ENCODE measurements around the gene C1orf226. TPM values are rescaled to one million over a fixed set of nuclear protein-coding genes. Genes with fewer than 3 reads are reported as not detected.

C1orf226 gene
- total RNA-seq, 1 donor from 2014 or later, result not detected

DNA sequence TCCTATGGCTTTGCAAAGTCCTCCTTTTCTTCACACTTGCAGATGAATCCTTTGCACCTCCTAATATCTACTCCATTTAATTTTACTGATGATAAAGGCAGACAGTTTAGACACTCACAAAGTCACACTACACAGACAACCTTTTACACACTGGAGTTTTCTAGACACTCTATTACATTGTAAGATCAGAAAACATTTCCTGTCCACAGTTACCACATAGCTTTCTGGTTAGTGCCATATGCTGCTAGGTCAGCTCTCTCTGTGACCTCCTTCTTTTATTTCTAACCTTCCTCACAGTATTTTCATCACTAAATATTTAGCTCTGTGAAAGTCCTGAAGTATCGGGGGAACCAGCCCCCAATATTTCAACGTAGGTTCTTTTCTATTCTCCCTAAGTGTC is 25.3 kb downstream of the C1orf226 start:
- no peak overlapping the region for H3K4me3 Mint-ChIP-seq
- ChIA-PET POLR2A (no interaction called here), CTCF (no interaction called here)
- H3K4me1 Mint-ChIP-seq, result no peaks in the 10 kb centered on the region
- no peak overlapping the region for H3K27ac Mint-ChIP-seq
- peaks cover 15% of the 10 kb centered on the region for H3K27me3 Mint-ChIP-seq
- TF ChIP-seq, protein P1, sequence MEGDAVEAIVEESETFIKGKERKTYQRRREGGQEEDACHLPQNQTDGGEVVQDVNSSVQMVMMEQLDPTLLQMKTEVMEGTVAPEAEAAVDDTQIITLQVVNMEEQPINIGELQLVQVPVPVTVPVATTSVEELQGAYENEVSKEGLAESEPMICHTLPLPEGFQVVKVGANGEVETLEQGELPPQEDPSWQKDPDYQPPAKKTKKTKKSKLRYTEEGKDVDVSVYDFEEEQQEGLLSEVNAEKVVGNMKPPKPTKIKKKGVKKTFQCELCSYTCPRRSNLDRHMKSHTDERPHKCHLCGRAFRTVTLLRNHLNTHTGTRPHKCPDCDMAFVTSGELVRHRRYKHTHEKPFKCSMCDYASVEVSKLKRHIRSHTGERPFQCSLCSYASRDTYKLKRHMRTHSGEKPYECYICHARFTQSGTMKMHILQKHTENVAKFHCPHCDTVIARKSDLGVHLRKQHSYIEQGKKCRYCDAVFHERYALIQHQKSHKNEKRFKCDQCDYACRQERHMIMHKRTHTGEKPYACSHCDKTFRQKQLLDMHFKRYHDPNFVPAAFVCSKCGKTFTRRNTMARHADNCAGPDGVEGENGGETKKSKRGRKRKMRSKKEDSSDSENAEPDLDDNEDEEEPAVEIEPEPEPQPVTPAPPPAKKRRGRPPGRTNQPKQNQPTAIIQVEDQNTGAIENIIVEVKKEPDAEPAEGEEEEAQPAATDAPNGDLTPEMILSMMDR (IDR thresholded peaks at IDR 0.05), result no peak
- DNase-seq (no peak), ATAC-seq (ENCODE audit: low read depth) (no peak)
- no peaks in the 10 kb centered on the region for H3K9me3 Mint-ChIP-seq
- intact Hi-C loops (cut with micrococcal nuclease), result no loop called here
- no peaks in the 10 kb centered on the region for H3K36me3 Mint-ChIP-seq (ENCODE audit: low read depth)

DNA sequence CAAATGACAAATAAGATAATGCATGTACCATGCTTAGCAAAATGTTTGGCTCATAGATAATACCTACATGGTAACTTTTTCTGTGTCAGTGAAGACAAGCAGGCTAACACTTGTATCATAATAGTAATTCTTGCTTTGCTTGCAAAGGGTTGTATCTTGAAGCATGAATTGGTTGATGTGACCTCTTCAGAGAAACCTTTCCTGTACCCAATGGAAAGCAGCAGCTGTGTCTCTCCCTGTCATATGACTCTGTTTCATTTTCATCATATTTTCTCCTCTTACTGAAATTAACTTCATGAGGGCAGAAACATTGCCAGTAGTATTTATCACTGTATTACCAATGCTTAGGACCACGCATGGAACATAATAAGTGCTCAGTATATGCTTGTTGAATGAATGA is 26.0 kb downstream of the C1orf226 start:
- Mint-ChIP-seq H3K4me1 (no peaks in the 10 kb centered on the region), H3K27ac (no peak overlapping the region), H3K4me3 (no peak overlapping the region), H3K36me3 (ENCODE audit: low read depth) (no peaks in the 10 kb centered on the region), H3K9me3 (no peaks in the 10 kb centered on the region), H3K27me3 (peaks cover 13% of the 10 kb centered on the region)
- ChIA-PET CTCF (no interaction called here), POLR2A (no interaction called here)
- ATAC-seq (ENCODE audit: low read depth), result no peak
- intact Hi-C loops (cut with micrococcal nuclease), result no loop called here
- TF ChIP-seq, protein P1 (IDR thresholded peaks at IDR 0.05), result no peak
- DNase-seq, result no peak

DNA sequence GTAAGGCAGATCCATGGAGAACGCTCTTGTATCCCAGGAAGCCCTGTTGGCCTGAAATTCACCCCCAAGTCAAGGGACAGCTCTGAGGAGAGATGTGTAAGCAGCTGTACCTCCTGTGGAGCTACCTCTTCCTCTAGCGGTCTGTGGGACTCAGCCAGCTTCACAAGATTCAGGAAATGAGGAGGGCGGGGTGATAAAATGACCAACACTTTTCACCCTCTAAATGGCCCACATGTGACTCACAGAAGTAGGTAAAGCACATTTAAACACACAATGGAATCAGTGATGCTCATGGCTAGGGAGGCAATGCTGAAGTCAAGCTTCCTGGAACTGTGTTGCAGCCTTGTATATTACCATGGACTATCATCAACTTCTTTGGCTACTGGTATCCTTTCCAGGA is 30.5 kb downstream of the C1orf226 start, which contains the start of gene SH2D1B:
Gene SH2D1B (minus strand): TSS at position 135 of the 400 bp plus-strand sequence. CDS start 120 bp downstream, at position 15.
- ATAC-seq (ENCODE audit: low read depth) (no peak), DNase-seq (no peak)
- Mint-ChIP-seq H3K36me3 (ENCODE audit: low read depth) (no peaks in the 10 kb centered on the region), H3K4me1 (no peaks in the 10 kb centered on the region), H3K27ac (no peak within 1 kb of the TSS), H3K27me3 (peaks cover 12% of the 10 kb centered on the region), H3K4me3 (no peak within 1 kb of the TSS), H3K9me3 (no peaks in the 10 kb centered on the region)
- TF ChIP-seq, protein P1 (IDR thresholded peaks at IDR 0.05), result no peak
- ChIA-PET CTCF (no interaction called here), POLR2A (no interaction called here)
- intact Hi-C loops (cut with micrococcal nuclease), result no loop called here

DNA sequence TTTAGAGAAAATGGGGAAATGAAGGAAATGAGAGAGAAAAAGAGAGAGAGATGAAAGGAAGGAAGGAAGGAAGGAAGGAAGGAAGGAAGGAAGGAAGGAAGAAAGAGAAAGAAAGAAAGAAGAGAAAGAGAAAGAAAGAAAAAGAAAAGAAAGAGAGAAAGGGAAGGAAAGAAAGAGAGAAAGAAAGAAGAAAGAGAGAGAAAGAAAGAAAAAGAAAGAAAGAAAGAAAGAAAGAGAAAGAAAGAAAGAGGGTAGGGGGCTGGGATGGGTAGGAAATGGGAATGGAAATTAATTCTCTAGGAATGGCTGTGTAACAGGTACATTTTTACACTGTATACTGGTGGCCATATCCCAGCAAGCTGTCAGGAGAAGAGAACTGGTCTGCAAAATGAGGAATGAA is 34.7 kb downstream of the C1orf226 start:
- TF ChIP-seq, protein P1 (IDR thresholded peaks at IDR 0.05), result no peak
- CTCF ChIA-PET, result no interaction called here
- intact Hi-C loops (cut with micrococcal nuclease), result no loop called here
- Mint-ChIP-seq H3K27me3 (peaks cover 12% of the 10 kb centered on the region), H3K4me1 (no peaks in the 10 kb centered on the region), H3K36me3 (ENCODE audit: low read depth) (no peaks in the 10 kb centered on the region), H3K4me3 (no peak overlapping the region), H3K9me3 (no peaks in the 10 kb centered on the region), H3K27ac (no peak overlapping the region)
- DNase-seq (no peak), ATAC-seq (ENCODE audit: low read depth) (no peak)
- POLR2A ChIA-PET, result no interaction called here

DNA sequence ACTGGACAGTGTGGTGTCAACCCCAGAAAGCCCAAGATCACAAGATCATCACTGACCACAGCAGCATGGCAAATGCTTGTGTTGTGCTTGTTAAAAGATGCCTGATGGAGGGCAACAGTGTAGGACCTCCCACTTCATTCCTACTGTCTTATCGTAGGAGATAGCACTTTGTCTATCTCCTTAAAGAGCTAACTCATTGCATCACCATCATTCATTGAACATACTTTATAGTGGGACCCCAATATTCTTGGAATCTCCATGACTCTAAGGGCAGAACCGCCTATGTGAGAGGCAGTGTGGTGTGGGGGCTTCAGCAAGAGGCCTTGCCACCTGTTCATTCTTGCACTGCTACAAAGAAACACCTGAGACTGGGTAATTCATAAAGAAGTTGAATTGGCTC is 35.4 kb downstream of the C1orf226 start:
- Mint-ChIP-seq H3K4me3 (no peak overlapping the region), H3K9me3 (no peaks in the 10 kb centered on the region), H3K36me3 (ENCODE audit: low read depth) (no peaks in the 10 kb centered on the region), H3K27me3 (peaks cover 9% of the 10 kb centered on the region), H3K27ac (no peak overlapping the region), H3K4me1 (no peaks in the 10 kb centered on the region)
- ChIA-PET CTCF (no interaction called here), POLR2A (no interaction called here)
- TF ChIP-seq, protein P1 (IDR thresholded peaks at IDR 0.05), result no peak
- no peak for DNase-seq
- intact Hi-C loops (cut with micrococcal nuclease), result no loop called here
- no peak for ATAC-seq (ENCODE audit: low read depth)
